ENCODE data around the gene BSND. TPM values are rescaled to one million over a fixed set of nuclear protein-coding genes. Genes with fewer than 3 reads are reported as not detected.

BSND gene
- total RNA-seq, 2 donors from 2014 or later, result 0.13 to 0.20 TPM

DNA sequence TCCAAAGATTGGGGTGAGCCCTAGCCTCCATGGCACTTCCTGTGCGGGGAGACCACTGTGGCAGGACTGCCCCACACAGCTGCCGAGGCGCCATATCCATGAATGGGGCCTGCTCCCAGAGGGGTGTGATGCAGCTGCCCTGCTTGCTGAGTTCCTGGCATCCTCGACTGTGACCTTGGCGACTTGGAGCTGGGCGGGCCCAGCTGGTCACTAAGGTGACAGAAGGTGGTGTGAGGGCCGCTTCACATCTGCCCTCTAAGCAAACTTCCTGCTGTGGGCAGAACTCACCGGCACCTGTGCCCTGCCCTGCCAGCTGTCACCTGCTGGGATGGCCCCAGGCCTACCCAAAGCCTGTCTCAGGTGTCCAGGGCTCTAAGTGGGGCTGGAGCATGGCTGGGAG lies 9.3 kb upstream of the BSND start:
- H3K27me3 Mint-ChIP-seq (ENCODE audit: insufficient read depth), result peaks cover 2% of the 10 kb centered on the region
- H3K4me3 Mint-ChIP-seq, result no peak overlapping the region
- 91 to 92% methylated on average over 6 to 8 of the region's 8 CpGs for WGBS, 2 experiments (ENCODE audit: insufficient coverage in 1 of 2, insufficient read length in 1 of 2)
- no peaks in the 10 kb centered on the region for H3K36me3 ChIP-seq (ENCODE audit: control insufficient read depth, insufficient read depth, low read length)
- H3K4me1 Mint-ChIP-seq, result peaks cover 5% of the 10 kb centered on the region
- no peak overlapping the region for H3K27ac ChIP-seq (ENCODE audit: low read depth, low read length)
- H3K27me3 ChIP-seq (ENCODE audit: control insufficient read depth, insufficient read depth, low read length, poor library complexity, severe bottlenecking), result no peaks in the 10 kb centered on the region
- DNase-seq, result no peak
- H3K9me3 Mint-ChIP-seq, result no peaks in the 10 kb centered on the region
- H3K9me3 ChIP-seq (ENCODE audit: control insufficient read depth, low read length), result no peaks in the 10 kb centered on the region
- no peak overlapping the region for H3K4me3 ChIP-seq (ENCODE audit: low read length)
- TF ChIP-seq, protein P1, sequence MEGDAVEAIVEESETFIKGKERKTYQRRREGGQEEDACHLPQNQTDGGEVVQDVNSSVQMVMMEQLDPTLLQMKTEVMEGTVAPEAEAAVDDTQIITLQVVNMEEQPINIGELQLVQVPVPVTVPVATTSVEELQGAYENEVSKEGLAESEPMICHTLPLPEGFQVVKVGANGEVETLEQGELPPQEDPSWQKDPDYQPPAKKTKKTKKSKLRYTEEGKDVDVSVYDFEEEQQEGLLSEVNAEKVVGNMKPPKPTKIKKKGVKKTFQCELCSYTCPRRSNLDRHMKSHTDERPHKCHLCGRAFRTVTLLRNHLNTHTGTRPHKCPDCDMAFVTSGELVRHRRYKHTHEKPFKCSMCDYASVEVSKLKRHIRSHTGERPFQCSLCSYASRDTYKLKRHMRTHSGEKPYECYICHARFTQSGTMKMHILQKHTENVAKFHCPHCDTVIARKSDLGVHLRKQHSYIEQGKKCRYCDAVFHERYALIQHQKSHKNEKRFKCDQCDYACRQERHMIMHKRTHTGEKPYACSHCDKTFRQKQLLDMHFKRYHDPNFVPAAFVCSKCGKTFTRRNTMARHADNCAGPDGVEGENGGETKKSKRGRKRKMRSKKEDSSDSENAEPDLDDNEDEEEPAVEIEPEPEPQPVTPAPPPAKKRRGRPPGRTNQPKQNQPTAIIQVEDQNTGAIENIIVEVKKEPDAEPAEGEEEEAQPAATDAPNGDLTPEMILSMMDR (conservative IDR thresholded peaks at IDR 0.05), result no peak
- H3K9ac ChIP-seq (ENCODE audit: extremely low read depth, low read length, poor library complexity, severe bottlenecking), result no peak overlapping the region
- no peaks in the 10 kb centered on the region for H3K4me1 ChIP-seq (ENCODE audit: control insufficient read depth, insufficient read depth, low read length)
- no peaks in the 10 kb centered on the region for H3K36me3 Mint-ChIP-seq (ENCODE audit: low read depth)
- no peak overlapping the region for H3K27ac Mint-ChIP-seq

DNA sequence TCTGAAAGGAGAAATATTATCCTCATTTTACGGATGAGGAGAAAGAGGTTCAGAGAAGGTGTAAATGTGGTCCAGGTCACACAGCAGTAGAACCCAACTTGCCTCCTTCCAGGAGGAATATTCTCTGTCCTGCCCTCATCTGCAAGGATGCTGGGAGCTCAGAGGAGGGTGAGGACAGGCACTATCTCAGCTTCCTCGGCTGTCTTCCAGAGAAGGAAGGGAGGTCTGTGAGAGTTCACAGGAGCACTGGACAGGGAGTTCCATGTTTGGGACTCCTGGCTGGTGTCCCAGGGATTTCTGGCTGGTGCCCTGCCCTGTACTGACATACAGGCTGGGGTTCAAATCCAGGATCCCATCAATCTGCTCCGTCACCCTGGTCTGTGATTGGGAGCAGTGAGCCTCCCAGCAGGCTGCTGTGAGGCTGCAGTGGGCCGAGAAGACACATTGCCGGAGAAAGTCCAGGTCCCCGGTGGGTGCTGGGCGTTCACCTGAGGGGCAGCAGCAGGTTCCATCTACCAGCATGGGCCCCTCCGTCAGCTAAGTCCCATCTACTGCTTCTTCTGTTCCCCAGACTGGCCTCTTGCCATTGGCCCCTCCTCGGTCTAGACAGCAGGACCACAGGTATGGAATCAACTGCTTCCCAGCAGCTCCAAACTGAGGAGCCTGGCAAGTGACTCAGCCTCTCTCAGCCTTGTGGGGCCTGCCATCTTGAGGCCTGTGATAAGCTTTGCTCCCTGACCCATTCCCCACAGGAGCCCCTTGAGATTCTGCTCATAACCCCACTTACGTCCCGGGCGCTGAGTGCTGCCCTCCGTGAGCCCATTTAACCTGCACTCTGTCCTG lies 8.5 kb upstream of the BSND start:
- DNase-seq, result no peak
- peaks cover 8% of the 10 kb centered on the region for H3K27me3 Mint-ChIP-seq (ENCODE audit: insufficient read depth)
- no peaks in the 10 kb centered on the region for H3K36me3 ChIP-seq (ENCODE audit: control insufficient read depth, insufficient read depth, low read length)
- no peaks in the 10 kb centered on the region for H3K36me3 Mint-ChIP-seq (ENCODE audit: low read depth)
- no peak overlapping the region for H3K27ac ChIP-seq (ENCODE audit: low read depth, low read length)
- no peak overlapping the region for H3K4me3 ChIP-seq (ENCODE audit: low read length)
- no peaks in the 10 kb centered on the region for H3K9me3 Mint-ChIP-seq
- WGBS, 2 experiments (ENCODE audit: insufficient coverage in 1 of 2, insufficient read length in 1 of 2), result 77 to 79% methylated on average over 7 to 13 of the region's 13 CpGs
- TF ChIP-seq, protein P1 (conservative IDR thresholded peaks at IDR 0.05), result no peak
- no peak overlapping the region for H3K9ac ChIP-seq (ENCODE audit: extremely low read depth, low read length, poor library complexity, severe bottlenecking)
- no peaks in the 10 kb centered on the region for H3K27me3 ChIP-seq (ENCODE audit: control insufficient read depth, insufficient read depth, low read length, poor library complexity, severe bottlenecking)
- peaks cover 12% of the 10 kb centered on the region for H3K4me1 Mint-ChIP-seq
- no peak overlapping the region for H3K4me3 Mint-ChIP-seq
- no peak overlapping the region for H3K27ac Mint-ChIP-seq
- no peaks in the 10 kb centered on the region for H3K4me1 ChIP-seq (ENCODE audit: control insufficient read depth, insufficient read depth, low read length)
- H3K9me3 ChIP-seq (ENCODE audit: control insufficient read depth, low read length), result no peaks in the 10 kb centered on the region

DNA sequence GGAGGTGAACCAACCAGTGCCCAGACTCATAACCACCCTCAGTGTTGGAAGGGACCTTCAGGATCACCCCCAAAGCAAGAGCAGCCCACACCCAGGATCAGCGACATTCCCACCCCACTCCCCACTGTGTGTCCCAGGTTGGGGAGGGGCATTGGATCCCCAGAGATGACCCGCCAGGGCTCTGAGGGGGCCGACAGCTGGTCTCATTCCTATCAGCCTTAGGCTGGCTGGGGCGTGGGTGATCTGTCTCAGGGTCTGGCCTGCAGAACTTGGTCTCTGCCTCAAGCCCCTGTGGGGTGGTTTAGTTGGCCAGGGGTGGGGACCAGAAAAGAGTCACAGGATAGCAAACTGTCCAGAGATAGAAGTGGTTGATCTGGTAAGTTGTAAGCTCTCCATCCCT lies 7.8 kb upstream of the BSND start:
- Histone ChIP-seq H3K9me3 (ENCODE audit: control insufficient read depth, low read length) (no peaks in the 10 kb centered on the region), H3K27ac (ENCODE audit: low read depth, low read length) (no peak overlapping the region), H3K4me3 (ENCODE audit: low read length) (no peak overlapping the region), H3K27me3 (ENCODE audit: control insufficient read depth, insufficient read depth, low read length, poor library complexity, severe bottlenecking) (no peaks in the 10 kb centered on the region), H3K9ac (ENCODE audit: extremely low read depth, low read length, poor library complexity, severe bottlenecking) (no peak overlapping the region), H3K4me1 (ENCODE audit: control insufficient read depth, insufficient read depth, low read length) (no peaks in the 10 kb centered on the region), H3K36me3 (ENCODE audit: control insufficient read depth, insufficient read depth, low read length) (no peaks in the 10 kb centered on the region)
- Mint-ChIP-seq H3K9me3 (no peaks in the 10 kb centered on the region), H3K27me3 (ENCODE audit: insufficient read depth) (peaks cover 16% of the 10 kb centered on the region), H3K4me1 (peaks cover 17% of the 10 kb centered on the region), H3K27ac (no peak overlapping the region), H3K4me3 (no peak overlapping the region), H3K36me3 (ENCODE audit: low read depth) (no peaks in the 10 kb centered on the region)
- TF ChIP-seq, protein P1 (conservative IDR thresholded peaks at IDR 0.05), result no peak
- WGBS, 2 experiments (ENCODE audit: insufficient coverage in 1 of 2, insufficient read length in 1 of 2), result 77 to 100% methylated on average over 2 to 4 of the region's 4 CpGs
- no peak for DNase-seq
